K562 (cell line): ENCODE measurements around the gene MAP1LC3B2. TPM values are rescaled to one million over a fixed set of nuclear protein-coding genes. Genes with fewer than 3 reads are reported as not detected.

Experiments used
- COPS2 ChIP-seq: fragments of 450-650 bp; conservative IDR thresholded peaks from 2 replicates; pipeline ENCODE4 v1.6.1; 2016; ENCODE audit warnings: mild to moderate bottlenecking, moderate library complexity
- E2F4 ChIP-seq: sonication (generic); formaldehyde crosslinking; IDR thresholded peaks from 2 replicates; pipeline ENCODE4 v1.8.0; 2022; ENCODE audit warnings: mild to moderate bottlenecking, low read depth, missing genetic modification reagents
- ELK1 ChIP-seq: sonication (generic); formaldehyde crosslinking; IDR thresholded peaks from 2 replicates; pipeline ENCODE4 v1.8.1; 2022; ENCODE audit warnings: missing genetic modification reagents
- MAZ ChIP-seq, 2 experiments: fragments of 450-650 bp in 1 of 2; sonication (generic) in 1 of 2; formaldehyde crosslinking; IDR thresholded peaks in 1 of 2; conservative IDR thresholded peaks in 1 of 2; 2 replicates each; pipeline versions ENCODE4 v1.4.0 to v1.5.0; 2020; ENCODE audit warnings: mild to moderate bottlenecking in 1 of 2, missing genetic modification reagents in 1 of 2
- SNIP1 ChIP-seq: fragments of 450-650 bp; IDR thresholded peaks from 2 replicates; pipeline ENCODE4 v1.7.1; 2017; ENCODE audit warnings: low read depth, mild to moderate bottlenecking
- THRB ChIP-seq: fragments of 450-650 bp; formaldehyde crosslinking; conservative IDR thresholded peaks from 2 replicates; pipeline ENCODE4 v1.4.0; 2022; ENCODE audit warnings: mild to moderate bottlenecking, missing genetic modification characterization
- USF1 ChIP-seq: sonication (generic); formaldehyde crosslinking; IDR thresholded peaks from 2 replicates; pipeline ENCODE4 v1.9.0; 2022; ENCODE audit warnings: mild to moderate bottlenecking, missing genetic modification reagents
- ZNF224 ChIP-seq: sonication (generic); formaldehyde crosslinking; IDR thresholded peaks from 2 replicates; pipeline ENCODE4 v1.8.0; 2022; ENCODE audit warnings: mild to moderate bottlenecking, missing genetic modification reagents
- ZNF263 ChIP-seq: sonication (generic); formaldehyde crosslinking; IDR thresholded peaks from 2 replicates; pipeline ENCODE4 v1.8.0; 2022; ENCODE audit warnings: mild to moderate bottlenecking, missing genetic modification reagents, borderline replicate concordance
- ZNF740 ChIP-seq, 3 experiments: fragments of 200-800 bp in 1 of 3; sonication (Bioruptor generic) in 1 of 3; sonication (generic) in 1 of 3; formaldehyde crosslinking in 1 of 3; IDR thresholded peaks; 2 replicates each; pipeline versions ENCODE4 v1.6.1 to v1.8.0; 2016 to 2022; ENCODE audit warnings: mild to moderate bottlenecking in 2 of 3, missing compliant biosample characterization in 2 of 3, missing genetic modification characterization in 2 of 3, missing genetic modification reagents in 1 of 3
- polyA plus RNA-seq, 8 experiments: library from polyadenylated mRNA; depleted of rRNA in 4 of 8; stranded (reverse) in 5 of 8; unstranded in 3 of 8; fragments of >200 nt; fragmentation: Nextera tagmentation in 2 of 8; fragmentation: Illumina TruSeq in 1 of 8; extraction: Ambion mirVana in 2 of 8; extraction: Trizol in 1 of 8; gene quantifications; 2 replicates each; pipeline versions ENCODE4 v1.2.1 to v1.2.3, GENCODE V29; 2011 to 2014; ENCODE audit warnings: inconsistent platforms in 1 of 8, missing spikeins in 1 of 8
- total RNA-seq, 7 experiments: library from RNA; depleted of rRNA in 6 of 7; stranded (reverse); fragments of >200 nt in 6 of 7; fragmentation: Illumina TruSeq in 2 of 7; extraction: Trizol in 2 of 7; gene quantifications; 2 replicates each; pipeline versions ENCODE4 v1.2.1 to v1.2.3, GENCODE V29; 2011 to 2021; ENCODE audit warnings: low replicate concordance in 1 of 7

The MAP1LC3B2 gene
- total and polyA plus RNA-seq, 9 of the 15 experiments (the other 6 are each of a cell fraction or from before 2014, with no cell fraction given): 0.53 to 2.8 (median 0.76) TPM; not detected in 2

GRCh38 chr12:116533343-116534251 is 25.6 kb upstream of the MAP1LC3B2 start (continued):
- no peak for TF ChIP-seq ELK1 (CRISPR knock-in tag)
- peak; percentile 81 for TF ChIP-seq ZNF263 (CRISPR knock-in tag)
- TF ChIP-seq SNIP1: no peak
- no peak for TF ChIP-seq ZNF224
- no peak for TF ChIP-seq COPS2
- TF ChIP-seq MAZ (CRISPR knock-in tag; conservative IDR thresholded peaks at IDR 0.05 in 1 of 2, IDR thresholded peaks at IDR 0.05 in 1 of 2): peak in 1 of 2 experiments; percentile 57; a peak in 2 of 4 replicates
- TF ChIP-seq THRB (CRISPR knock-in tag): no peak
- TF ChIP-seq E2F4: no peak
- TF ChIP-seq ZNF740 (CRISPR knock-in tag; IDR thresholded peaks at IDR 0.05): peak; percentile 80
- TF ChIP-seq ZNF740 (tag; IDR thresholded peaks at IDR 0.05): peak in 1 of 2 experiments; percentile 36; a peak in 1 of 4 replicates
- TF ChIP-seq USF1 (CRISPR knock-in tag): no peak
